Motor neuron (in vitro differentiated cells): Measurements from ENCODE around the gene STMN3. TPM values are rescaled to one million over a fixed set of nuclear protein-coding genes. Genes with fewer than 3 reads are reported as not detected.
"Not testable (repeated sequence)": the region's sequence is repeated elsewhere in the genome, so short reads cannot be mapped to it uniquely, and the experiment has no call there.

Source experiments
- ATAC-seq, 8 experiments: fragments of 200-7000 bp; cut with Tn5 transposase; replicated peaks in 6 of 8; 2 replicates each; pipeline ENCODE4 v1.8.0; 2021; ENCODE audit warnings: mild to moderate bottlenecking in 8 of 8, moderate library complexity in 8 of 8
- H3K27ac ChIP-seq, 2 donors: fragments of 250-450 bp; sonication (Bioruptor Pico); 2 replicates each; pipeline ENCODE4 v1.9.0; 2021; ENCODE audit warnings: antibody characterized with exemption in 2 of 2, mild to moderate bottlenecking in 2 of 2, moderate library complexity in 1 of 2
- H3K4me1 ChIP-seq, 2 donors: fragments of 250-450 bp; sonication (Bioruptor Pico); replicated peaks in 1 of 2; 2 replicates each; pipeline ENCODE4 v1.6.1; 2021; ENCODE audit warnings: antibody characterized with exemption in 2 of 2, mild to moderate bottlenecking in 2 of 2, moderate library complexity in 1 of 2
- H3K4me3 ChIP-seq, 5 donors: fragments of 250-450 bp; sonication (Bioruptor Pico); 2 replicates each; pipeline ENCODE4 v1.9.0; 2021; ENCODE audit warnings: antibody characterized with exemption in 5 of 5, mild to moderate bottlenecking in 5 of 5, moderate library complexity in 4 of 5
- WGBS, 10 experiments: fragments of 450-650 bp; shearing (Covaris generic); methylation state at CpG; one replicate each; pipeline ENCODE4 v1.0.0; 2022; 5-methylcytosine and 5-hydroxymethylcytosine counted together
- in situ Hi-C, 9 experiments: fragments of 400-800 bp; cut with MboI; loops; one replicate each; pipeline ENCODE4 v1.15.0; 2021; ENCODE audit warnings: low sequenced_read_pairs in 9 of 9, low pct_unique_long_range_greater_than_20kb in 2 of 9; ENCODE audit not compliant: unreplicated experiment in 9 of 9
- total RNA-seq, 8 experiments: library from RNA; unstranded; fragments of 300-600 nt; gene quantifications; 2 replicates each; pipeline versions ENCODE4 v1.2.3 to v1.2.4, GENCODE V29; 2022

STMN3 gene
- total RNA-seq, 8 experiments from 2014 or later, result 14.5 to 155 (median 69.2) TPM

GRCh38 chr20:63617092-63617875, 35.9 kb downstream of the STMN3 start:
- WGBS, 10 experiments, result 90 to 100% (median 96%) methylated on average over 1 to 13 of the region's 41 CpGs; no CpG with 5 or more reads in 3 of the 10 experiments
- no peak overlapping the region for H3K27ac ChIP-seq
- in situ Hi-C loops, result no loop called here
- no peak overlapping the region for H3K4me3 ChIP-seq
- no peak for ATAC-seq
- no peaks in the 10 kb centered on the region for H3K4me1 ChIP-seq

GRCh38 chr20:63613863-63614594, 39.2 kb downstream of the STMN3 start:
- ATAC-seq, H3K4me1 ChIP-seq, in situ Hi-C loops, H3K4me3 ChIP-seq, H3K27ac ChIP-seq: not testable (repeated sequence)
- 80 to 100% (median 96%) methylated on average over 1 to 7 of the region's 18 CpGs; no CpG with 5 or more reads in 2 of the 10 experiments for WGBS, 10 experiments

GRCh38 chr20:63612276-63612931, 40.8 kb downstream of the STMN3 start:
- no peak overlapping the region for H3K4me3 ChIP-seq
- H3K27ac ChIP-seq, result no peak overlapping the region
- 29 to 100% (median 93%) methylated on average over 1 to 15 of the region's 20 CpGs; no CpG with 5 or more reads in 2 of the 10 experiments for WGBS, 10 experiments
- no peaks in the 10 kb centered on the region for H3K4me1 ChIP-seq
- peak in 4 of 8 experiments; percentile 21 to 96 (median 78) for ATAC-seq
- in situ Hi-C loops, result no loop called here

- WGBS, 10 experiments, result 83 to 100% (median 94%) methylated on average over 1 to 4 of the region's 10 CpGs; no CpG with 5 or more reads in 6 of the 10 experiments
- Histone ChIP-seq H3K4me3 (no peak overlapping the region), H3K27ac (no peak overlapping the region), H3K4me1 (no peaks in the 10 kb centered on the region)
- in situ Hi-C loops, result no loop called here
- no peak for ATAC-seq
Observed at GRCh38 chr20:63611646-63612045, 41.6 kb downstream of the STMN3 start.

- Histone ChIP-seq H3K4me3 (no peak overlapping the region), H3K4me1 (no peaks in the 10 kb centered on the region), H3K27ac (no peak overlapping the region)
- no peak for ATAC-seq
- in situ Hi-C loops, result no loop called here
- WGBS, 10 experiments, result 60 to 91% (median 83%) methylated on average over 1 to 10 of the region's 17 CpGs; no CpG with 5 or more reads in 2 of the 10 experiments
Observed at GRCh38 chr20:63610581-63611435, 42.4 kb downstream of the STMN3 start.

- no peak for ATAC-seq
- H3K27ac ChIP-seq, result no peak overlapping the region
- H3K4me1 ChIP-seq, result no peaks in the 10 kb centered on the region
- WGBS, 10 experiments, result 60 to 100% (median 100%) methylated on average over 1 to 4 of the region's 9 CpGs; no CpG with 5 or more reads in 6 of the 10 experiments
- in situ Hi-C loops, result no loop called here
- no peak overlapping the region for H3K4me3 ChIP-seq
Observed at GRCh38 chr20:63606686-63607085, 46.5 kb downstream of the STMN3 start.

- in situ Hi-C loops, result no loop called here
- no peaks in the 10 kb centered on the region for H3K4me1 ChIP-seq
- H3K4me3 ChIP-seq, result no peak overlapping the region
- 33 to 100% (median 100%) methylated on average over 1 to 3 of the region's 3 CpGs; no CpG with 5 or more reads in 5 of the 10 experiments for WGBS, 10 experiments
- H3K27ac ChIP-seq, result no peak overlapping the region
- no peak for ATAC-seq
Observed at GRCh38 chr20:63602321-63602720, 50.9 kb downstream of the STMN3 start.

- ATAC-seq, H3K4me3 ChIP-seq, in situ Hi-C loops: not testable (repeated sequence)
Observed at GRCh38 chr20:63601679-63602078, 51.5 kb downstream of the STMN3 start.

GRCh38 chr20:63599396-63600050, 53.7 kb downstream of the STMN3 start:
- no peaks in the 10 kb centered on the region for H3K4me1 ChIP-seq
- H3K4me3 ChIP-seq, result no peak overlapping the region
- in situ Hi-C loops, result no loop called here
- no peak overlapping the region for H3K27ac ChIP-seq
- 80 to 98% (median 90%) methylated on average over 3 to 24 of the region's 27 CpGs for WGBS, 10 experiments
- ATAC-seq, result no peak

More at GRCh38 chr20:63601679-63602078, 51.5 kb downstream of the STMN3 start:
- H3K4me1 ChIP-seq, H3K27ac ChIP-seq: not testable (repeated sequence)
- WGBS, 10 experiments, result 50 to 100% (median 83%) methylated on average over 1 to 4 of the region's 8 CpGs; no CpG with 5 or more reads in 4 of the 10 experiments

- no peaks in the 10 kb centered on the region for H3K4me1 ChIP-seq
- H3K4me3 ChIP-seq, result no peak overlapping the region
- WGBS, 10 experiments, result 85 to 100% (median 94%) methylated on average over 1 to 12 of the region's 33 CpGs; no CpG with 5 or more reads in 5 of the 10 experiments
- no peak overlapping the region for H3K27ac ChIP-seq
- in situ Hi-C loops, result no loop called here
- ATAC-seq, result no peak
Observed at GRCh38 chr20:63598479-63599395, 54.5 kb downstream of the STMN3 start.
